HCT116 (cell line): Measurements from ENCODE around the gene SIK3. TPM values are rescaled to one million over a fixed set of nuclear protein-coding genes. Genes with fewer than 3 reads are reported as not detected.

Experiments used
- ATAC-seq: fragments of 200-7000 bp; cut with Tn5 transposase; 2 replicates; pipeline ENCODE4 v1.9.1; 2020; ENCODE audit warnings: mild to moderate bottlenecking, moderate library complexity
- BruUV-seq: library from RNA; stranded (reverse); fragments of 400-500 nt; replicated peaks from 2 replicates; lab custom pipeline; 2021; lab: Mats Ljungman, UMichigan
- CTCF ChIA-PET: fragments of 300-600 bp; sonication (Branson Sonifier 250); formaldehyde crosslinking; loops from one replicate; lab custom pipeline; 2021; ENCODE audit warnings: antibody characterized with exemption; lab: Charles Lee
- POLR2A ChIA-PET: fragments of 300-600, 350-600 bp; sonication (Branson Sonifier 250); formaldehyde crosslinking; loops from one replicate; lab custom pipeline; 2021; ENCODE audit warnings: antibody characterized with exemption; lab: Charles Lee
- RAD21 ChIA-PET, 2 experiments: fragments of 300-600 bp; sonication (Branson Sonifier 250); formaldehyde crosslinking; loops; one replicate each; lab custom pipeline; 2023; ENCODE audit warnings: low total read pairs in 2 of 2; ENCODE audit not compliant: uncharacterized antibody in 2 of 2, unreplicated experiment in 2 of 2, low non-redundant PET in 1 of 2; lab: Charles Lee
- DNase-seq: peaks from one replicate; pipeline ENCODE4 v3.0.0-alpha.2; 2010; ENCODE audit warnings: low read depth, low spot score
- H2AFZ ChIP-seq: fragments of 200-600 bp; shearing (Covaris generic), sonication (generic); 2 replicates; pipeline ENCODE4 v1.6.1; 2017; ENCODE audit warnings: low read depth, mixed run types, mixed read lengths, antibody characterized with exemption, low read length; ENCODE audit not compliant: poor library complexity, severe bottlenecking
- H3K27ac ChIP-seq: 2 replicates; pipeline ENCODE4 v1.5.1; 2012; ENCODE audit warnings: low read depth, low read length
- H3K27me3 ChIP-seq: fragments of 200-600 bp; sonication (generic); 2 replicates; pipeline ENCODE4 v1.6.1; 2016; ENCODE audit warnings: mixed run types, low read length, mixed read lengths; ENCODE audit not compliant: insufficient read depth
- H3K36me3 ChIP-seq, 2 experiments: fragments of 200-500 bp in 1 of 2; fragments of 200-600 bp in 1 of 2; sonication (Bioruptor generic) in 1 of 2; sonication (generic) in 1 of 2; 2 replicates each; pipeline versions ENCODE4 v1.5.1 to v1.6.1; 2014 to 2016; ENCODE audit warnings: low read length in 2 of 2, inconsistent platforms in 1 of 2, mixed read lengths in 1 of 2, mixed run types in 1 of 2; ENCODE audit not compliant: insufficient read depth in 2 of 2, control insufficient read depth in 1 of 2
- H3K4me1 ChIP-seq, 2 experiments: fragments of 200-600 bp in 1 of 2; sonication (generic) in 1 of 2; 2 replicates each; pipeline versions ENCODE4 v1.5.1 to v1.6.1; 2012 to 2017; ENCODE audit warnings: low read length in 2 of 2, inconsistent platforms in 1 of 2, mild to moderate bottlenecking in 1 of 2, mixed read lengths in 1 of 2, mixed run types in 1 of 2, moderate library complexity in 1 of 2; ENCODE audit not compliant: insufficient read depth in 2 of 2, control insufficient read depth in 1 of 2
- H3K4me2 ChIP-seq: fragments of 200-600 bp; sonication (generic); 2 replicates; pipeline ENCODE4 v1.6.1; 2017; ENCODE audit warnings: mixed run types, low read length, mixed read lengths
- H3K4me3 ChIP-seq, 2 experiments: fragments of 200-600 bp in 1 of 2; sonication (generic) in 1 of 2; replicated peaks in 1 of 2; 2 replicates each; pipeline ENCODE4 v1.5.1; 2011 to 2016; ENCODE audit warnings: low read length in 2 of 2, control low read depth in 1 of 2, low read depth in 1 of 2, mild to moderate bottlenecking in 1 of 2, mixed read lengths in 1 of 2, mixed run types in 1 of 2
- H3K79me2 ChIP-seq: fragments of 200-600 bp; sonication (generic); 2 replicates; pipeline ENCODE4 v1.6.1; 2017; ENCODE audit warnings: mild to moderate bottlenecking, mixed run types, low read length, moderate library complexity, mixed read lengths; ENCODE audit not compliant: insufficient read depth
- H3K9ac ChIP-seq: fragments of 200-600 bp; sonication (generic); 2 replicates; pipeline ENCODE4 v1.6.1; 2016; ENCODE audit warnings: low read length, mixed read lengths
- H3K9me2 ChIP-seq: fragments of 200-600 bp; sonication (generic), shearing (Covaris generic); 2 replicates; pipeline ENCODE4 v1.6.1; 2017; ENCODE audit warnings: mixed run types, mild to moderate bottlenecking, moderate library complexity; ENCODE audit not compliant: insufficient read depth
- H3K9me3 ChIP-seq, 2 experiments: fragments of 200-500 bp in 1 of 2; fragments of 200-600 bp in 1 of 2; sonication (Bioruptor generic) in 1 of 2; sonication (generic) in 1 of 2; 2 replicates each; pipeline ENCODE4 v1.6.1; 2014 to 2017; ENCODE audit warnings: low read length in 2 of 2, mixed read lengths in 2 of 2, inconsistent platforms in 1 of 2, low read depth in 1 of 2, mild to moderate bottlenecking in 1 of 2, mixed run types in 1 of 2, moderate library complexity in 1 of 2; ENCODE audit not compliant: control insufficient read depth in 1 of 2, insufficient read depth in 1 of 2
- H4K20me1 ChIP-seq: fragments of 200-600 bp; sonication (generic), shearing (Covaris generic); 2 replicates; pipeline ENCODE4 v1.6.1; 2017; ENCODE audit warnings: mixed run types, mild to moderate bottlenecking, moderate library complexity; ENCODE audit not compliant: insufficient read depth
- CTCF ChIP-seq, 3 experiments: fragments of 200-600 bp in 1 of 3; sonication (generic) in 1 of 3; IDR thresholded peaks in 2 of 3; conservative IDR thresholded peaks in 1 of 3; 2 replicates each; pipeline ENCODE4 v1.5.1; 2012 to 2017; ENCODE audit warnings: low read depth in 2 of 3, low read length in 2 of 3, antibody characterized with exemption in 1 of 3, borderline replicate concordance in 1 of 3, control low read depth in 1 of 3, mild to moderate bottlenecking in 1 of 3, mixed read lengths in 1 of 3, mixed run types in 1 of 3, moderate library complexity in 1 of 3; ENCODE audit not compliant: insufficient read depth in 1 of 3
- EGR1 ChIP-seq: IDR thresholded peaks from 2 replicates; pipeline ENCODE4 v1.6.1; 2012; ENCODE audit warnings: low read depth
- ELF1 ChIP-seq: IDR thresholded peaks from 2 replicates; pipeline ENCODE4 v1.6.1; 2012; ENCODE audit warnings: low read depth, borderline replicate concordance
- EZH2 ChIP-seq: fragments of 200-600 bp; sonication (generic); IDR thresholded peaks from 2 replicates; pipeline ENCODE4 v1.6.1; 2017; ENCODE audit warnings: antibody characterized with exemption, mixed run types
- FOSL1 ChIP-seq: IDR thresholded peaks from 2 replicates; pipeline ENCODE4 v1.6.1; 2012; ENCODE audit warnings: low read depth
- MAX ChIP-seq: IDR thresholded peaks from 2 replicates; pipeline ENCODE4 v1.6.1; 2012
- POLR2A ChIP-seq: IDR thresholded peaks from 2 replicates; pipeline ENCODE4 v1.7.0; 2011; ENCODE audit warnings: borderline replicate concordance; ENCODE audit not compliant: insufficient read depth, insufficient read length; ENCODE audit errors: extremely low read depth
- POLR2AphosphoS5 ChIP-seq: IDR thresholded peaks from 2 replicates; pipeline ENCODE4 v1.6.1; 2011; ENCODE audit warnings: mild to moderate bottlenecking, low read depth, low read length, moderate library complexity
- RAD21 ChIP-seq: IDR thresholded peaks from 2 replicates; pipeline ENCODE4 v1.6.1; 2012; ENCODE audit warnings: low read depth, mild to moderate bottlenecking
- SP1 ChIP-seq: IDR thresholded peaks from 2 replicates; pipeline ENCODE4 v1.6.1; 2012; ENCODE audit warnings: low read depth
- TCF7L2 ChIP-seq: IDR thresholded peaks from 2 replicates; pipeline ENCODE4 v1.7.0; 2011; ENCODE audit warnings: borderline replicate concordance, inconsistent platforms; ENCODE audit not compliant: insufficient read depth, insufficient read length; ENCODE audit errors: extremely low read depth
- YY1 ChIP-seq: IDR thresholded peaks from 2 replicates; pipeline ENCODE4 v1.6.1; 2011; ENCODE audit warnings: low read length, low read depth, moderate library complexity, mild to moderate bottlenecking; ENCODE audit not compliant: insufficient replicate concordance; ENCODE audit errors: extremely low read depth
- ZFX ChIP-seq: fragments of 450-650 bp; IDR thresholded peaks from 2 replicates; pipeline ENCODE4 v1.6.1; 2017
- ZNF274 ChIP-seq: fragments of 200-500 bp; sonication (Bioruptor generic); IDR thresholded peaks from 2 replicates; pipeline ENCODE4 v1.6.1; 2014; ENCODE audit warnings: mild to moderate bottlenecking, low read depth, low read length, inconsistent platforms
- intact Hi-C: fragments of 100-400 bp; cut with micrococcal nuclease; formaldehyde crosslinking; loops from 2 replicates; pipeline ENCODE4 v1.10.0; 2022
- total RNA-seq: library from RNA; stranded (reverse); gene quantifications from one replicate; pipeline ENCODE4 v1.2.1, GENCODE V29; 2021; ENCODE audit not compliant: unreplicated experiment

Gene SIK3
- total RNA-seq, 1 experiment from 2014 or later, result 21.0 TPM

GRCh38 chr11:117095284-117096161, 2.7 kb downstream of the SIK3 start:
- ChIA-PET POLR2A (no interaction called here), CTCF (interaction anchor here (1.0 kb wide), 1 partner anchor 305 kb away, joined by 3 read pairs; the partner anchor contains the start of gene APOA5)
- Histone ChIP-seq H3K36me3 (no peaks in the 10 kb centered on the region), H3K4me1 (peaks cover 23 to 42% of the 10 kb centered on the region in 2 experiments), H4K20me1 (0 out of 2 replicates have a peak, but pooled peaks cover 2% of the 10 kb centered on the region), H3K4me3 (no peak overlapping the region), H3K9me3 (no peaks in the 10 kb centered on the region)
- DNase-seq, result no peak
- TF ChIP-seq ZNF274 (no peak), FOSL1 (no peak), MAX (no peak), EGR1 (no peak), EZH2 (no peak), ELF1 (no peak), YY1 (no peak), POLR2A (no peak), POLR2AphosphoS5 (no peak), ZFX (no peak), RAD21 (no peak), TCF7L2 (no peak), CTCF (IDR thresholded peaks at IDR 0.05 in 2 of 3, conservative IDR thresholded peaks at IDR 0.05 in 1 of 3; ENCODE audit: borderline replicate concordance in 1 of 3, insufficient read depth in 1 of 3, low read depth in 2 of 3, low read length in 2 of 3) (no peak), SP1 (no peak)
- TF ChIP-seq, all 23 proteins: peak for 0
- ATAC-seq, result no peak
- Histone ChIP-seq H2AFZ (no peak overlapping the region), H3K9ac (no peak overlapping the region), H3K27me3 (no peaks in the 10 kb centered on the region), H3K79me2 (peaks cover 72% of the 10 kb centered on the region), H3K4me2 (peak overlapping the region; percentile 96; the same call in 1 of the 2 replicates), H3K27ac (no peak overlapping the region), H3K9me2 (no peaks in the 10 kb centered on the region)
- BruUV-seq, result no TSS peak
- intact Hi-C loops, result loop anchor here (2.0 kb wide), 1 partner anchor 215 kb away; no protein-coding TSS in a partner anchor
- RAD21 ChIA-PET, result no interaction called here
